Measurements from ENCODE around the gene GPR156. TPM values are rescaled to one million over a fixed set of nuclear protein-coding genes. Genes with fewer than 3 reads are reported as not detected.

The GPR156 gene
- polyA plus RNA-seq, 1 donor from 2014 or later = 0.22 TPM

DNA sequence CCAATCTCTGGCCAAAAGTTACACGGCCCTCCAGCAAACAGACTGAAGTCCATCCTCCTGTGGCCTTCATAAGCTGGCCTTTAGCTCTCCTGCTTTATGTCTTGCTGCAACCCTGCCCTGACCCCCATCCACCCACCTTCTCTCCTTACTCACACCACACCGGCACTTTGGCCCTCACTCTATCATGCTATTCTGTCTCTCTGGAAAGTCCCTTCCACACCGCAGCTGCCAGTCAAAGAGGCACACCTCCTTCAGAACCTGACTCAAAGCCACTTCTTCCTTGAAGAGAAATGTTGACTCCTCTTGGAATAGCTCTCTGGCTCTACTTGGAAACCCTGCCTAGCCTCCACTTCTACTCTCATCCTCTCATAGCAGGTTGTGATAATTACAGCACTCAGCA, 4.5 kb downstream of the GPR156 start:
- no peaks in the 10 kb centered on the region for H3F3A ChIP-seq (ENCODE audit: insufficient read depth, low read length, poor library complexity, severe bottlenecking)
- TF ChIP-seq RAD21 (conservative IDR thresholded peaks at IDR 0.05) (no peak), EZH2 (IDR thresholded peaks at IDR 0.05; ENCODE audit: borderline replicate concordance, insufficient read depth, low read length, poor library complexity, severe bottlenecking) (no peak), TAF1 (IDR thresholded peaks at IDR 0.05; ENCODE audit: low read depth) (no peak), MXI1 (conservative IDR thresholded peaks at IDR 0.05; ENCODE audit: poor library complexity, severe bottlenecking) (no peak), SMC3 (conservative IDR thresholded peaks at IDR 0.05; ENCODE audit: poor library complexity) (no peak), EP300 (conservative IDR thresholded peaks at IDR 0.05; ENCODE audit: poor library complexity, severe bottlenecking) (no peak), POLR2AphosphoS5 (IDR thresholded peaks at IDR 0.05) (no peak)
- TF ChIP-seq, protein P1, sequence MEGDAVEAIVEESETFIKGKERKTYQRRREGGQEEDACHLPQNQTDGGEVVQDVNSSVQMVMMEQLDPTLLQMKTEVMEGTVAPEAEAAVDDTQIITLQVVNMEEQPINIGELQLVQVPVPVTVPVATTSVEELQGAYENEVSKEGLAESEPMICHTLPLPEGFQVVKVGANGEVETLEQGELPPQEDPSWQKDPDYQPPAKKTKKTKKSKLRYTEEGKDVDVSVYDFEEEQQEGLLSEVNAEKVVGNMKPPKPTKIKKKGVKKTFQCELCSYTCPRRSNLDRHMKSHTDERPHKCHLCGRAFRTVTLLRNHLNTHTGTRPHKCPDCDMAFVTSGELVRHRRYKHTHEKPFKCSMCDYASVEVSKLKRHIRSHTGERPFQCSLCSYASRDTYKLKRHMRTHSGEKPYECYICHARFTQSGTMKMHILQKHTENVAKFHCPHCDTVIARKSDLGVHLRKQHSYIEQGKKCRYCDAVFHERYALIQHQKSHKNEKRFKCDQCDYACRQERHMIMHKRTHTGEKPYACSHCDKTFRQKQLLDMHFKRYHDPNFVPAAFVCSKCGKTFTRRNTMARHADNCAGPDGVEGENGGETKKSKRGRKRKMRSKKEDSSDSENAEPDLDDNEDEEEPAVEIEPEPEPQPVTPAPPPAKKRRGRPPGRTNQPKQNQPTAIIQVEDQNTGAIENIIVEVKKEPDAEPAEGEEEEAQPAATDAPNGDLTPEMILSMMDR (IDR thresholded peaks at IDR 0.05; ENCODE audit: poor library complexity, severe bottlenecking) = no peak
- TF ChIP-seq, protein P2, sequence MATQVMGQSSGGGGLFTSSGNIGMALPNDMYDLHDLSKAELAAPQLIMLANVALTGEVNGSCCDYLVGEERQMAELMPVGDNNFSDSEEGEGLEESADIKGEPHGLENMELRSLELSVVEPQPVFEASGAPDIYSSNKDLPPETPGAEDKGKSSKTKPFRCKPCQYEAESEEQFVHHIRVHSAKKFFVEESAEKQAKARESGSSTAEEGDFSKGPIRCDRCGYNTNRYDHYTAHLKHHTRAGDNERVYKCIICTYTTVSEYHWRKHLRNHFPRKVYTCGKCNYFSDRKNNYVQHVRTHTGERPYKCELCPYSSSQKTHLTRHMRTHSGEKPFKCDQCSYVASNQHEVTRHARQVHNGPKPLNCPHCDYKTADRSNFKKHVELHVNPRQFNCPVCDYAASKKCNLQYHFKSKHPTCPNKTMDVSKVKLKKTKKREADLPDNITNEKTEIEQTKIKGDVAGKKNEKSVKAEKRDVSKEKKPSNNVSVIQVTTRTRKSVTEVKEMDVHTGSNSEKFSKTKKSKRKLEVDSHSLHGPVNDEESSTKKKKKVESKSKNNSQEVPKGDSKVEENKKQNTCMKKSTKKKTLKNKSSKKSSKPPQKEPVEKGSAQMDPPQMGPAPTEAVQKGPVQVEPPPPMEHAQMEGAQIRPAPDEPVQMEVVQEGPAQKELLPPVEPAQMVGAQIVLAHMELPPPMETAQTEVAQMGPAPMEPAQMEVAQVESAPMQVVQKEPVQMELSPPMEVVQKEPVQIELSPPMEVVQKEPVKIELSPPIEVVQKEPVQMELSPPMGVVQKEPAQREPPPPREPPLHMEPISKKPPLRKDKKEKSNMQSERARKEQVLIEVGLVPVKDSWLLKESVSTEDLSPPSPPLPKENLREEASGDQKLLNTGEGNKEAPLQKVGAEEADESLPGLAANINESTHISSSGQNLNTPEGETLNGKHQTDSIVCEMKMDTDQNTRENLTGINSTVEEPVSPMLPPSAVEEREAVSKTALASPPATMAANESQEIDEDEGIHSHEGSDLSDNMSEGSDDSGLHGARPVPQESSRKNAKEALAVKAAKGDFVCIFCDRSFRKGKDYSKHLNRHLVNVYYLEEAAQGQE (IDR thresholded peaks at IDR 0.05; ENCODE audit: borderline replicate concordance) = no peak
- H3K9me3 ChIP-seq (ENCODE audit: low read length) = no peaks in the 10 kb centered on the region
- H2AFZ ChIP-seq (ENCODE audit: low read depth, low read length) = no peak overlapping the region
- H3K9me2 ChIP-seq (ENCODE audit: insufficient read depth, low read length) = no peaks in the 10 kb centered on the region
- H3K9ac ChIP-seq (ENCODE audit: low read length) = no peak overlapping the region
- H3K79me2 ChIP-seq (replicated peaks; ENCODE audit: insufficient read depth, low read length) = no peaks in the 10 kb centered on the region
- H3K4me3 ChIP-seq (ENCODE audit: low read length) = no peak overlapping the region
- H3K4me2 ChIP-seq (ENCODE audit: low read length) = no peak overlapping the region
- no peak overlapping the region for H3K27ac ChIP-seq (ENCODE audit: low read length)
- H3K27me3 ChIP-seq (ENCODE audit: insufficient read depth, low read depth, low read length) = peaks cover 19% of the 10 kb centered on the region
- H4K20me1 ChIP-seq (ENCODE audit: insufficient read depth) = no peaks in the 10 kb centered on the region
- no peaks in the 10 kb centered on the region for H3K36me3 ChIP-seq (ENCODE audit: insufficient read depth, low read length)

DNA sequence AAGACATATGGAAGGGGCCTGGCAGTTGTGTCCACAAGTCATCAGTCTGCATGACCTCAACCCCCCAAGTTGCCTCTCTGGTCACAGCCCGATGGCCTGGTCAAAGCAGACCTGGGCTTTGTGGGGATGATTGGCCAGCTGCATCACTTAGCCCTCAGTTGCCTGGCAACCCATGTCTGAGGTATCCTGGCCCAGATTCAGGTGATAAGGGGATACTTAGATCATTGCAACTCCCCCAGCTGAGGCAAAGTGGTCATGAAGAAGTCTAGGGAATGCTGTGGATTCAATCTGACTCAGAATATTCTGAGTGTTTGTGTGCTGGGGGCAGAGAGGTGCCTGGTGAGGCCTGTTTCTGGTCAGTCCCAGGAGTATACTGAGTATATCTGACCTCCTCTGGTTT, 5.0 kb downstream of the GPR156 start:
- Histone ChIP-seq H3K27ac (ENCODE audit: low read length) (no peak overlapping the region), H4K20me1 (ENCODE audit: insufficient read depth) (no peaks in the 10 kb centered on the region), H3K36me3 (ENCODE audit: insufficient read depth, low read length) (no peaks in the 10 kb centered on the region), H3K9ac (ENCODE audit: low read length) (no peak overlapping the region), H2AFZ (ENCODE audit: low read depth, low read length) (no peak overlapping the region), H3F3A (ENCODE audit: insufficient read depth, low read length, poor library complexity, severe bottlenecking) (no peaks in the 10 kb centered on the region), H3K4me3 (ENCODE audit: low read length) (no peak overlapping the region), H3K9me3 (ENCODE audit: low read length) (no peaks in the 10 kb centered on the region), H3K79me2 (replicated peaks; ENCODE audit: insufficient read depth, low read length) (no peaks in the 10 kb centered on the region), H3K9me2 (ENCODE audit: insufficient read depth, low read length) (no peaks in the 10 kb centered on the region), H3K27me3 (ENCODE audit: insufficient read depth, low read depth, low read length) (peaks cover 14% of the 10 kb centered on the region), H3K4me2 (ENCODE audit: low read length) (no peak overlapping the region)
- no peak for TF ChIP-seq TAF1 (IDR thresholded peaks at IDR 0.05; ENCODE audit: low read depth)
- TF ChIP-seq MXI1 (conservative IDR thresholded peaks at IDR 0.05; ENCODE audit: poor library complexity, severe bottlenecking) = no peak
- TF ChIP-seq, protein P1 (IDR thresholded peaks at IDR 0.05; ENCODE audit: poor library complexity, severe bottlenecking) = no peak
- no peak for TF ChIP-seq SMC3 (conservative IDR thresholded peaks at IDR 0.05; ENCODE audit: poor library complexity)
- no peak for TF ChIP-seq RAD21 (conservative IDR thresholded peaks at IDR 0.05)
- TF ChIP-seq, protein P2 (IDR thresholded peaks at IDR 0.05; ENCODE audit: borderline replicate concordance) = no peak
- TF ChIP-seq EZH2 (IDR thresholded peaks at IDR 0.05; ENCODE audit: borderline replicate concordance, insufficient read depth, low read length, poor library complexity, severe bottlenecking) = no peak
